ENCODE results near the gene BRD9.
"Not testable (repeated sequence)": the region's sequence is repeated elsewhere in the genome, so short reads cannot be mapped to it uniquely, and the experiment has no call there.

The BRD9 gene

GRCh38 chr5:922436-923280 lies 30.1 kb upstream of the BRD9 start:
- no peak for DNase-seq (ENCODE audit: low spot score)

GRCh38 chr5:921456-922435 lies 29.1 kb upstream of the BRD9 start:
- DNase-seq (ENCODE audit: low spot score): no peak

- no peak for DNase-seq (ENCODE audit: low spot score)
Measured at GRCh38 chr5:920321-920720, 27.7 kb upstream of the BRD9 start.

- DNase-seq (ENCODE audit: low spot score): no peak
Measured at GRCh38 chr5:919356-920000, 26.9 kb upstream of the BRD9 start.

- not testable (repeated sequence) for DNase-seq (ENCODE audit: low spot score)
Measured at GRCh38 chr5:918717-919116, 26.1 kb upstream of the BRD9 start.

GRCh38 chr5:916441-917293 lies 24.1 kb upstream of the BRD9 start:
- DNase-seq (ENCODE audit: low spot score): no peak

DNA sequence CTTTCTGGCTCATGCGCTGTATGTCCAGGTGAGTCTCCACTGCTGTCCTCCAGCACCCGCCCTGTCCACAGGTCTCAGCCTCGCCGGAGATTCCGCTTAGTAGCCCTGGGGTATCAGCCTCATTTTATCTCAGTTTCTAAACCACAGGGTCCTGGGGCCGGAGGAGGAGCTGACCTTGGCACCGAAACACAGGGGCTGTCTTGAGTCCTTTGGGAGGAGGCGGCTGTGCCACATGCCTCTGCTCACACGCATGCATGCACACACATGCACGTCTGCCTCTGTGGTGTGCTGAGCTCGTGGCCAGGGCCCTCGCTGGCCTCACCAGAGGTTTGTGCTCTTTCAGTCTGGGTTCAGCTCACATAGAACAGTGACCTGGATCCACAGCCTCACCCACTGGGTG lies 23.3 kb upstream of the BRD9 start:
- no peak for DNase-seq (ENCODE audit: low spot score)

- DNase-seq (ENCODE audit: low spot score): not testable (repeated sequence)
Measured at GRCh38 chr5:915346-915745, 22.7 kb upstream of the BRD9 start.

- DNase-seq (ENCODE audit: low spot score): no peak
Measured at GRCh38 chr5:914612-915011, 22.0 kb upstream of the BRD9 start.

- no peak for DNase-seq (ENCODE audit: low spot score)
Measured at GRCh38 chr5:914174-914573, 21.6 kb upstream of the BRD9 start.

DNA sequence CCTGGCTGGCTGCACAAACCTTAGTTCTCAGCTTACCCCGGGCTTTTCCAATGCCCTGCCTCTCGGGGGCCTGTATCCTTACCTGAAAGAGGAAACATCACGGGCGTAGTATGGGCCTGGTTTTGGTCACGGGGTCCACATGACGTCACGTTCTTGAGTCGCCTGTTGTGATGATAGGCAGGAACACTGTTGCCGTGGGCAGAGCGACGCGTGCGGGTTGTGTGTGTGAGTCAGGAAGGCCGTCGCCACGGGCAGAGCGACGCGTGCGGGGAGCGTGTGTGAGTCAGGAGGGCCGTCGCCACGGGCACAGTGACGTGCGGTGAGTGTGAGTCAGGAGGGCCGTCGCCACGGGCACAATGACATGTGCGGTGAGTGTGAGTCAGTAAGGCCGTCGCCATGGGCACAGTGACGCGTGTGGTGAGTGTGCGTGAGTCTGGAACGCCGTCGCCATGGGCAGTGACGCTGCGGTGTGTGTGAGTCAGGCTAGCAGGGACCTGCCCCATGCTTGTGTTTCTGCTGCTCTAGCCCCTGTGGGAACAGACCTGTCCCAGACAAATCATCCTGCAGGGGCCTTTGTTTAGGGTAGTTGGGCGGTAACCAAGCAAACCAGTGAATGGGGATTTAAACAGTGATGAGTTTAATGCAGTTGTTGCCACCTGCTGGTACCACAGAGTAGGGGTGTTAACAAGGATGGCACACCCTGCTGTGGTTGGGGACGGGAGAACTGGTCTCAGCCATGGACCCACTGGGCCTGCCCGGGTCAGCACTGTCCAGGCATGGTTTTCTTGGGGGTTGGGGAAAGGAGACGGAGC lies 19.9 kb upstream of the BRD9 start:
- DNase-seq (ENCODE audit: low spot score): no peak

GRCh38 chr5:911601-912000 lies 19.0 kb upstream of the BRD9 start:
- no peak for DNase-seq (ENCODE audit: low spot score)

- DNase-seq (ENCODE audit: low spot score): no peak
Measured at GRCh38 chr5:910769-911160, 18.2 kb upstream of the BRD9 start.

DNA sequence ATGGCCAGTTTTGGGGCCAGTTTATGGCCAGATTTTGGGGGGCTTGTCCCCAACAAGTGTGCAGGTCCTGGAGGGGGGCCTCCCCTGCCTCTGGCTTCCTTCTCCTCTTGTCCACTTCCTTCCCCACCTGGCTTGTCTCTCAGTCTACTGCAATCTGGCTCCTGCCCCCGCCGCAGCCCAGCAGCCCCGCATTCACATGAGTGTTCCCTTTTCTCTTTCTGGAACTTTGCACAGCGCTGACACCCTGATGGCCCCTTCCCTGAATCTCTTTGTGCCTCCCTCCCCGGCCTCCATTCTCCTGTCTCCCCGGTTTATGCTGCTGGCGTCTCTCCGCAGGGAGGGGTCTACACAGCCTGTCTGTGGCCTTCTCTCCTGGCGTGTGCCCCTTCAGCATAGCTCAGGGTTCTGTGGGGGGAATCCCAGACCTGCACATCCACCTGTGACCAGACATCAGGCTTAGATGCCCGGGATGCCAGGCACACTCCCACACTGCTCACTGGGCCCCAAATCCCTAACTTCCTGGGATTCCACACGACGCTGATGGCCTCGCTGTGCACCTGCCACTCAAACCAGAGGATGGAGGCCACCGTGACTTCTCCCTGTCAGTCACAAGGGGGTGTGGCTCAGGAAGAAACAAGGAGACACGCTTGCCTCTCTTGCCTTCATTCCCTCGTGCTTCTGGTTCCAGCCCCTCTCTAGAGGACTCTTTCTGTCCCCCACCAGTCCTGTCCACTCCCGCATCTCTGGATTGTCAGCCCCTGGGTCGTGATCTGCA lies 17.6 kb upstream of the BRD9 start:
- DNase-seq (ENCODE audit: low spot score): no peak

DNA sequence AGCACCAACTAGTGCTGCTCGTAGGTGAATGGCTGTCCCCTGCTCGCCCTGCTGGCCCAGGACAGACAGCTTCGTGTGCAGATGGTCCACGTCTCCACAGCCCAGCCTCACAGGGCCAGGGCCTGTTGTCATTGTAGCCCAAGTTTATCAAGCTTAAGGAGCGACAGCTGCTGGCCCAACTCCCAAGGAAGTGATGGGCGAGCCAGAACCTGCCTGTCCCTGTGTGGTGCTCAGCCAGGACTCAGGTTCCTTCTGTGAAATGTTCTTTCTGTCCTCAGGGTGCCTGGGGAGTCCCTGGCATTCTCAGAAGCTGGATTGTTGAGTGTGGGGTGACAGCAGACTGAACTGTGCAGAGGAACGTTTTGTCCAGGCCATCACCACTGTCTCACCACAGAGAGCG lies 16.5 kb upstream of the BRD9 start:
- DNase-seq (ENCODE audit: low spot score): no peak

DNA sequence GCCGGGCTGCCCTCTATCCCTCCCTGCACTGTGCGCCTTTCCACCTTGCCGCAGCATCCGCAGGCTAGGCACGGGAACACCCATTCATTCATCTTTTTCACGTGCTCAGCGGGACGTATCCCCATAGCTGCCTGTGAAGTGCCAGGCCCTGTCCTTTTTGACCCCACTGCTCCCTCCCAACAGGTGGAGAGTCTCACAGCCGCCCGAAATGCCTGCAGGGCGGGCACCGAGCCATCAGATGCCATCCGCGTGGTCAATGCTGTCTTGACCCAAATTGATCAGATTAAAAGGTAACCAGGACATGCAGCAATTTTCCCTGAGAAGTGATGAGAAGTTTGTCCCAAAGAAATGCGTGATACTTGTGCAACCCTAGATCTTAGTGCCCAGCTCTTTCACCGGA lies 15.6 kb upstream of the BRD9 start:
- DNase-seq (ENCODE audit: low spot score): no peak

GRCh38 chr5:907366-907910 lies 14.8 kb upstream of the BRD9 start:
- no peak for DNase-seq (ENCODE audit: low spot score)

DNA sequence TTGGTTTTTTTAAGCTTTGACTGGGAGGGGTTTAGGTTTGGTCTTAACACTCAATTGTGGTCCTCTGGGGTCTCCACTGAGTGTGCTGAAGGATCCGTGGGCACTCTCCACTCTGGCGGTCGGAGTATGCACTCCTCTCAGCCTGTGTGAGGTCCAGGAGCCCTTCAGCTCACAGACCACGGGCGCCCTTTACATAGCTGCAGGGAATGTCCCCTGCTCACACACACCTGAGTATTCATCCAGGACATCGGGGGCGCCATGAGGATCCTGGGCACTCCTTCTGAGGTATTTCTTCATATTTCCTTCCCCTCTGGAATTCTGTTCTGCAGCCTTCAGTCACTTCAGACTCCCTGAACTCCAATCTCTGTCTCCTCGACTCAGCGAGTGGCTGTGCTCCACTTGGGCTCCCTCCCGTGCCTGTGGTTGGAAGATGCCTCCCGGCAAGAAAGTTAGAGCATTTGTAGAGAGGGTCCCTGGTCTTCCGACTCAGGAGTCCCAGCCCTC lies 12.6 kb upstream of the BRD9 start:
- DNase-seq (ENCODE audit: low spot score): no peak

DNA sequence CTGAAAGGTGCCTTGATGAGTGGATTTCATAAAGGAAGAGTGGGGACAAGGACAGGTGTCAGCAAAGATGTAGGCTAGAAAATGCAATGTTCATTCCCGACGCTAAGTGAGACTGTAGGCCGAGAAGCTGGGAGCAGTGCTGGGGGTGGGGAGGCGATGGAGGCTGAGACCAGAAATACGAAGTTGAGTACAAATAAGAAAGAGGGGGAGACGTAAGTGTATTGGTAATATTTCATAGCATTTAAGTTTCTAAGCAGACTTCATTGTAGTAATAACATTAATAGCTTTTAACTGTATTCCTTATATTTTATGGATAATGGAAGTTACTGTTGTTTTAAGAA lies 11.1 kb upstream of the BRD9 start:
- no peak for DNase-seq (ENCODE audit: low spot score)
